ENCODE results near the gene ADCY7.

- no peak for TF ChIP-seq POLR2A (IDR thresholded peaks at IDR 0.05; ENCODE audit: extremely low read depth, insufficient read length)
- TF ChIP-seq, protein P1, sequence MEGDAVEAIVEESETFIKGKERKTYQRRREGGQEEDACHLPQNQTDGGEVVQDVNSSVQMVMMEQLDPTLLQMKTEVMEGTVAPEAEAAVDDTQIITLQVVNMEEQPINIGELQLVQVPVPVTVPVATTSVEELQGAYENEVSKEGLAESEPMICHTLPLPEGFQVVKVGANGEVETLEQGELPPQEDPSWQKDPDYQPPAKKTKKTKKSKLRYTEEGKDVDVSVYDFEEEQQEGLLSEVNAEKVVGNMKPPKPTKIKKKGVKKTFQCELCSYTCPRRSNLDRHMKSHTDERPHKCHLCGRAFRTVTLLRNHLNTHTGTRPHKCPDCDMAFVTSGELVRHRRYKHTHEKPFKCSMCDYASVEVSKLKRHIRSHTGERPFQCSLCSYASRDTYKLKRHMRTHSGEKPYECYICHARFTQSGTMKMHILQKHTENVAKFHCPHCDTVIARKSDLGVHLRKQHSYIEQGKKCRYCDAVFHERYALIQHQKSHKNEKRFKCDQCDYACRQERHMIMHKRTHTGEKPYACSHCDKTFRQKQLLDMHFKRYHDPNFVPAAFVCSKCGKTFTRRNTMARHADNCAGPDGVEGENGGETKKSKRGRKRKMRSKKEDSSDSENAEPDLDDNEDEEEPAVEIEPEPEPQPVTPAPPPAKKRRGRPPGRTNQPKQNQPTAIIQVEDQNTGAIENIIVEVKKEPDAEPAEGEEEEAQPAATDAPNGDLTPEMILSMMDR (IDR thresholded peaks at IDR 0.05; ENCODE audit: low read depth, low read length), result no peak
- no peak for TF ChIP-seq MYC (IDR thresholded peaks at IDR 0.05; ENCODE audit: low read depth, low read length)
- TF ChIP-seq, protein P2, sequence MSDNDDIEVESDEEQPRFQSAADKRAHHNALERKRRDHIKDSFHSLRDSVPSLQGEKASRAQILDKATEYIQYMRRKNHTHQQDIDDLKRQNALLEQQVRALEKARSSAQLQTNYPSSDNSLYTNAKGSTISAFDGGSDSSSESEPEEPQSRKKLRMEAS (IDR thresholded peaks at IDR 0.05; ENCODE audit: low read depth, low read length), result no peak
Measured at GRCh38 chr16:50288026-50288425, 21.7 kb downstream of the ADCY7 start.
